C4-2B (cell line): ENCODE measurements around the gene SC5D.

Experiments used
- CTCF ChIP-seq: fragments of 450-650 bp; conservative IDR thresholded peaks from 2 replicates; pipeline ENCODE4 v1.5.1; 2017; ENCODE audit warnings: mild to moderate bottlenecking
- ZFX ChIP-seq: fragments of 450-650 bp; IDR thresholded peaks from 2 replicates; pipeline ENCODE4 v1.6.1; 2017

- no peak for TF ChIP-seq CTCF
- TF ChIP-seq ZFX = no peak
These were observed 44.1 kb upstream of the SC5D start for GRCh38 chr11:121248496-121248895.
